HG03196 (cell line): ENCODE measurements around the gene CAMP.
"Not testable (repeated sequence)": the region's sequence is repeated elsewhere in the genome, so short reads cannot be mapped to it uniquely, and the experiment has no call there.

Experiments
- ATAC-seq: cut with Tn5 transposase; IDR thresholded peaks from one replicate; pipeline ENCODE4 v1.9.1; 2021; ENCODE audit not compliant: unreplicated experiment

CAMP gene

DNA sequence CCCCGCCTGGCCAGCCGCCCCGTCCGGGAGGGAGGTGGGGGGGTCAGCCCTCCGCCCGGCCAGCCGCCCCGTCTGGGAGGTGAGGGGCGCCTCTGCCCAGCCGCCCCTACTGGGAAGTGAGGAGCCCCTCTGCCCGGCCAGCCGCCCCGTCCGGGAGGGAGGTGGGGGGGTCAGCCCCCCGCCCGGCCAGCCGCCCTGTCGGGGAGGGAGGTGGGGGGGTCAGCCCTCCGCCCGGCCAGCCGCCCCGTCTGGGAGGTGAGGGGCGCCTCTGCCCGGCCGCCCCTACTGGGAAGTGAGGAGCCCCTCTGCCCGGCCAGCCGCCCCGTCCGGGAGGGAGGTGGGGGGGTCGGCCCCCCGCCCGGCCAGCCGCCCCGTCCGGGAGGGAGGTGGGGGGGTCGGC, 11.5 kb upstream of the CAMP start:
- not testable (repeated sequence) for ATAC-seq

DNA sequence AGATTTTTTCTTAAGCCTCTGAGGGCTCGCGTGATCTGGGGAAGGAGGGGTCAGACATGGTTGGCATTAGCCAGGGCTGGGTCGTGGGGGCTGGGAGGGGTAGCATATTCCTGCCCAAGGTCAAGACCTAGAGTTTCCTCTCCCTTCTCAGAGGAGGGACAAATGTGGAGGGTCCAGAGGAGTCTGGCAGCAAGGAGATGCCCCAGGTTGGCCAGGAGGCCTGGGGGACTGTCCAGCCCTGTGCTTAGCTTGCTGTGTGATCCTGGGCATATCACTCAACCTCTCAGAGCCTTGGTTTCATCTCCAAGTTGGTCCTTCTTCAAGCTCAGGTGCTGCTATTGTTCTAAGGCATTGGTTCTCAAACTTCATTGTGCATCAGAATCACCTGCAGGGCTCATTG, 9.1 kb upstream of the CAMP start:
- ATAC-seq: no peak

DNA sequence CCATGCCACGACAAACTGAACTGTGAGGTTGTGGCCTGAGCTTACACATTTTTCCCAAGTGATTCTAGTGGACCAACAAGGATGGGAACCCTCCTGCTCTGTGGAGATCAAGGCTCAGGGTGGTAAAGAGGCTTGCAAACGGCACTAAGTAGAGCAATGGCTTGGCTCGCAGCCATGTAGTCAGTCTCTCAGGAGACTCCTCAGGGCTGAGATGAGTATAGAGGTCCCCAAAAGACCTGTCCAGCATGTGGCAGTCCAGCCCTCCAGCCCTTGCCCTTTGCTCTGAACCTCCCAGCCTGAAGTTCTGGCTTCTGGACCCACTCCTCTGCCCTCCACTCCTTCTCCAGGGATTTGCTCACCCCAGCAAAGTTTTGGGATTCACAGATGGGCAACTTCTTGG, 8.3 kb upstream of the CAMP start:
- no peak for ATAC-seq

DNA sequence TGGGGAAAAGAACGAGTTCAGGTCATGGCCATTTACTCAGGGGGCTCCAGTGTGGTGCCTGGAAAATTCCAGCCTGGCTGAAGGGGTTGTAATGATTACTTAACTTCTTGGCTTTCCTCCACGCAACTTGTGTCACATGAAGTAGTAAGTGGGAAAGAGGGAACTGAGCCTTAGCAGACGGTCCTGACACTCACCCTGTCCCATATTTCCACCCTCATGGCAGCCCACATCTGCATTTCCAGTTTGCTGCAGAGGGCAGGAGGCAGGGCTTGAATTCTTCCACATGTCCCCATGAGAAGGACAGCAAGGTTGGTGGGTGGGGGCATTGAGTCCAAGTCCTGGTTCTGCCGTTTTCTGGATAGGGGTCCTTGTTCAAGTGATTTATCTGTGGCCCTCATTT, 7.8 kb upstream of the CAMP start:
- no peak for ATAC-seq

DNA sequence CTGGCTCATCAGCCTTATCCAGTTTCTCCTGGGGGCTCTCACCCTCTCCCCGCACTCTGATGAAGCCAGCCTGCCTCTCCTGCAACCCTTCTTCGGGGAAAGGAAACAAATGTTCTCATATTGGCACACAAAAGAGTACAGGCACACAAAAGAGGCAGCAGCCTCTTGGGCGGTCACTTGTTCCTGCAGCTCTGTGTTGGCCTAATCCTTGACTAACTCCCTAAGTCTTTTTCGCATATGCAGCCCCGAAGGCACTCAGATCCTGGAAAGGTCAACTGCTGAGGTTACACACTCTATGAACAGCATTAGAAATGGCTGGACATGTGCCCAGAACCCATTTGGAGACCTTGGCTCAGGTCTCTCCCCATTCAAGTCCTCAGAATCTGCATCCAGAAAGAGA, 7.4 kb upstream of the CAMP start:
- ATAC-seq: no peak

DNA sequence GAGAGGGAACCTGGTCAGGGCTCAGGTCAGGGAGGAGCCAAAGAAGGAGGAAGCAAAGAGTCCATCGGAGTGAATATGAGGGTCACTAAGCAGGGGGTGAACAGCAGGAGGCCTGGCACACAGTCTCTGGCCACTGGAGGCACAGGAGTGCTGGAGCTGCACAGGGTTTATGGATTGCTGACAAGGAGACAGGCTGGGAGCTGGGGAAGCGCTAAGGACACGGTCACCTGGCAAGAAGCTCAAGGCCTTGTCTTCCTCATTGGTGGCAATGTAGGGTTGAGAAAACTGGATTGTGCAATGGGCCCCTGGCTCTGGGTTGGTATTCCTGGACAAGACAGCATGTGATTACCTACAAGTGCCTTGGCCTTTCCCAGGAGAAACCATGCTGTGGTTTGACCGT, 5.8 kb upstream of the CAMP start:
- no peak for ATAC-seq

DNA sequence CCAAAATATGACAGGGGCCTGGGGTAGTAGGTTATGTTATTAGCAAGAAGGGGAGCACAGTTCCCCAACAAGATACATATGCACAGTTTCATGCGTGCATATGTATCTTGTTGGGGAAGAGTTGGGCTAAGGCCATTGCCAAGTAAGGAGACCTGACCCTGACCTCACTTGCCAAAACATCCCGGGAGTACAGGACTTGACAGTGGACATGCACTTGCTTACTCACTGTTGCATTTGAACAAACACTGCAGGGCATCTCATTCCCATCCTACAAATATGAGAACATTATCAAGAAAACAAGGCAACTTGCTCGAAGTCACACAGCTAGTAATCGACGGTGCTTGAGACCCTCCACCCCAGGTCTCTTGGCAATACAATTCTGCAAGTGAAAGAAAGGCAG, 4.8 kb upstream of the CAMP start:
- no peak for ATAC-seq

DNA sequence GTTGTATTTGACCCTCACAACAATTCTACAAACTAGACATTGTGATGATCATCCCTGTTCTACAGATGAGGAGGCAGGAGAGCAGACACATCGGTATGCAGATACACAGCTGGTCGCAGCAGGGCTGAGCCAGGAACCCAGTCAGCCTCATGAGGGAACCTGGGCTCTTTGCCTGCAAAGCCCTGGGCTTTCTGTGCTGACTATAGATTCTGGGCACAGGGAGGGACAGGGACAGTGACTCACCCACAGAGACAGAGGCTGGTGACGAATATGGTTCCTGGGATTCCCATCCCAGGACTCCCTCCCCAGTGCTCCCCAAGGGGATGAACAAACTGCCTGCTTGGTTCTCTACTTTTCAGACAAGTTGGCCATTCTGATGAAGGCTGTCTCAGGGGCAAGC, 3.8 kb upstream of the CAMP start:
- no peak for ATAC-seq

DNA sequence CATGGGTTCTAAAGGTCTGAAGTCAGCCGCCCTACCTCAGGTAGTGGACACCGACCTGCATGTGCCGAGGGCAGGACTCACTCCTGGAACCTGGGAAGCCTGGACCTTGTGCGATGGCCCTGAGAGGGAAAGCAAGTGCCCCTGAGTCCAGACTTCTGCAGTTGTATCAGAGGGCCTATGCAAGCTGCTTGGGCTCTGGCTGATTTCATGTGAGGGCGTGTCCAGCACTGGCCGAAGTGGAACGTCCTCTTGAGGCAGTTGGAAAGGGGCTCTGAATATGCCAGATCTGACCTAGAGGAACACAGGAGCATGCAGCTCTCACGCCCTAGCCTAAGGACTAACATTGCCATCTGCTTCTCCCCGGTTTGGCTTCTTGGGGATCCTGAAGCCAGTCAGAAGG, 2.5 kb upstream of the CAMP start:
- ATAC-seq: no peak

DNA sequence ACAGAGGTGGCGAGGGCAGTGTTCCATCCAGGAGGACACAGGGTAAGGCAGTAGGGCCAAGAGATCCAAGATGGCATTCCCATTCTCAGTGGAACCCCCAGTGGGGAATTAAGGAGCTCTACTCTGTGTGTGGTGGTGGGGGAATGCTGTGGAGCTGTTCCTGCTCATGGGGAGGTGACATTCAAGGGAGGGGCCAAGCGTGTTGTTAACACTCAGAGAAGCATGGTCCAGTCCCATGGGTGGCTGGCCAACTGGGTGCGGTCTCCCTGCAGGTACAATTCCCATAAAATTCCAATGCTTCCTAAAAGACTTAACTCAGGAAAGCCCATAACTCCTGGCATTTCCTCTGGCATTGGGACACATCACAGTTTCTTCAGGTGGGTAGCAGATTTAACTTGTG, 2.3 kb downstream of the CAMP start:
- ATAC-seq: no peak

DNA sequence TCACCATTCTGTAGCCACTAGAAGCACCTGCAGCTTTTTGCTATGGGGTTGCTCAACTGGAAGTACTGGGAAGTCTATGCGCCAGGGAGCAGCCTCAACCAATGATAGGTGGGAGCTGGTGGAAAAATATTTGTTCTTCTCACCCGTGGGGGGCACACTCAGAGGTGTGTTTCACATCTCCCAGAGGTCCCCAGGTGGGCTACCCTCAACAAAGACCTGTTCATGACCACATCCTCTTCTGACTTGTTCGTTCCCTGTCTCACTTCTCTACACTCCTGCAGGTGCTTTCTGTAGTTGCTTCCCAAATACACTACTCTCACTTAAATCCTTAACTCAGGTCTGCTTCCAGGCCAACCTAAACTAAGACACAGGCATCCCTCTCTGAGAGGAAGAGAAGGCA, 3.6 kb downstream of the CAMP start:
- ATAC-seq: no peak

DNA sequence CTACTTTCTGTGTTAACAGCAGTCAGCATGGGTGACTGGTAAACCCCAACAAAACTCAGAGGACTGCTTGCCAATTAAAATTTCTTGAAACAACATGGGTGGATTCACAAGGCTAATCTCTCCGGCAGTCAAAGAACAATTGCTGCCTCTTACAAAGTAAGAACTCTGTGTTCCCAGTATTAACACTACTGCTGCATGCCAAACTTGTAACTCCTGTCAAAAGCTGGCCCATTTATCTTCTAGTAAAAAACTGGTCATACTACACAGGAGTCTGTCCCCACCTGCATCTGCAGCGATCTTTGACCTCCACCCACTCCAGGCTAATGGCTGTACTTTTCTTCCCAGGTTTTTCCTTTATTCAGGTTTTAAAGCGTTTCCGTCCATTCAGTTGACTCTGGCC, 8.9 kb downstream of the CAMP start:
- ATAC-seq: no peak

DNA sequence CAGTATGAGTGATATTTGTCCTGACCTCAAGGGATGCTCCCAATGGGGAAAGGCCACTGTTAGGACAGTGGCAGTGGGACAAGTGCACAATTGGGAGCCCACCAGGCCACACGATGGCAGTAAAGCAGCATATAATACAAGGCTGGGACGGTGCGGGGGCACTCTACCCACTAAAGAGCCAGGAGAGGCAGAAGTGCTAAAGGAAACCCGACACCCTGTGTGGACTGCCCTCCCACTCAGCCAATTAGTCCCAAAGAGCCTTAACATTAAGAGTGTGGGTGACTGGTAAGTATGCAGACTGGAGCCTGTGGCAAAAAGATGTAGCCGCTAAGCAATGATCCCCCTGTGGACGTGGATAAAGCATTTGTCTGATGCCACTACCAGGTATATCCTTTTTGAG, 9.4 kb downstream of the CAMP start:
- peak; percentile 60 for ATAC-seq

DNA sequence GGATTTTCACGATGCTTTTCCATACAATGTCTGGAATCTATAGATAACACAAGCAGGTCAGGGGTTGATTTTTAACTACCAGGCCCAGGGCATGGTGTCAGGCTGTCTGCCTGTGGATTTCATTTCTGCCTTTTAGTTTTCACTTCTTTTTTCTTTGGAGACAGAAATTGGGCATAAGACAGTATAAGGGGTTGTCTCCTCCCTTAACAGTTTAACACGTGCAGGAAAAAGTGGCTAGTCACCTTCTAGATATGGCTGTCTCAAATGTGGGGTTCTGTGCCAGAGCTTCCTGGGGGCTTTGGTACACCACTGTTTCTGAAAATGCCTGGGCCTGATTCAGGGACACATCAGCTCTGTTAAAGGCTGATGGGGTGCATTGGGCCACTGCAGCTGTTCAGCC, 10.2 kb downstream of the CAMP start:
- ATAC-seq: no peak

DNA sequence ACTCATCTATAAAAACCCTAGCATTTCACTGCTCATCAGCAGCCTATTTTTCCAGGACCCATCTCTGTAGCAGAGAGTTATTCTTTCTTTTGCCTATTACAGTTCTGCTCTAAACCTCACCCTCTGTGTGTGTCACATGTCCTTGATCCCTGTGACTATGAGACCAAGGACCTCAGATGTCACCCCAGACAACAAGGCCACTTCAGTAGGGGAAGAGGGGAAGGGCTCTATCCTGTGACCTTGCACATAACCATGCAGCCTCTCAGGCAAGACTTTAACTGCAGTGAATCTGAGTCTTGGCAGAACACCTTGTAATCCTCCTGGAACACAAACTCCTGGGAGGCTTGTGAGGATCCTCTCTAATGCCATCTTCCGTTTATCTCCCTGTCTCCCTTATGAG, 13.2 kb downstream of the CAMP start:
- ATAC-seq: no peak

DNA sequence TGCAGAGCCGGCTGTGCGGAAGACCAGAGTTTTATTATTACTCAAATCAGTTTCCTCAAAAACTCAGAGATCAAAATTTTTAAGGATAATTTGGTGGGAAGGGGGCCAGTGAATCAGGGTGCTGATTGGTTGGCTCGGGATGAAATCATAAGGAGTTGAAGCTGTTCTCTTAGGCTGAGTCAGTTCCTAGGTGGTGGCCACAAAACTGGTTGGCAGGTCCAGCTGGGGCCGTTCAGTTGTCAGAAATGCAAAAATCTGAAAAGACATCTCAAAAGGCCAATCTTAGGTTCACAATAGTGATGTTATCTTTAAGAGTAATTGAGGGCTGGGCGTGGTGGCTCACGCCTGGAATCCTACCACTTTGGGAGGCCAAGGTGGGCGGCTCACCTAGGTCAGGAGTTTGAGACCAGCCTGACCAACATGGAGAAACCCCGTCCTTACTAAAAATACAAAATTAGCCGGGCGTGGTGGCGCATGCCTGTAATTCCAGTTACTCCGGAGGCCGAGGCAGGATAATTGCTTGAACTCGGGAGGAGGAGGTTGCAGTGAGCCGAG, 15.3 kb downstream of the CAMP start:
- ATAC-seq: no peak

DNA sequence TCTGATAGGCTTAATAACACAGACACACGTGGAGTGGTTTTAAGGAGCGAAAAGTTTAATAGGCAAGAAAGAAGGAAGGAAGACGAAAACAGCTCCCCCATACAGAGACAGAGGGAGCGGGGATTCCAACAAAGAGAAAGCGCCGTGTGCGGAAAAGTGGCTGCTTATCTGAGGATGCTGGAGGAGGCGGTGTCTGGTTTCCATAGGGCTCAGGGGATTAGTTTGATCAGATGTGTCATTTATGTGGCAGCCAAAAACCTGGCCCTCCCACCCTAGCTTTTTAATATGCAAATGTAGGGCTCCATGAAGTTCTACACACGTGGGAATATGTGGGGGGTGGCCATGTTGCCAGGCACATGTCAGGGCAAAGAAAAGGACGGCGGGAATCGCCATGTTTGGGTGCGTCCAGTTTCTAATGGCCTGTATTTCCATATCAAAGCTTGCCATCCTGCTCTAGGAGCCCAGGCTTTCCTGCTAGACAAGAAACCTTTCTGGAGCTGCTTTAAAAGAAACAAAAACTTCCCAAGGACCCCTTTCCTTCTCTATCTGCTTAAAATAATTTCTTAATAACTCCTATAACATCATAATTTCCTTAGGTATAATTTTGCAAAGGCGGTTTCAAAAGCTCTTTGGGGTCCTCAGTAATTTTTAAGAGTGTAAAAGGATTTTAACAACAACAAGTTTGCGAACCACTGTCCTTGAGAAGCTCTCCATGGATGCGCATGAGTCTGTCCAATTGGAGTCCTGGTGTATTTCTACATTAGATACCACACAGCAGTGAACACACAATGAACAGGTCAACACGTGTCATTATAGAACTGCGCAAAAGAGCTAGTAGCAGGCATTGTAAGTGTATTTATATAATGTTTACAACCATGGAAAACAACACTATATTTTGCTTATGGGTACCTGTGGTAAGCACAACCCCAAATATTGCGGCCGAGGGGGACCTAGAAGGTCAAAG, 17.0 kb downstream of the CAMP start:
- ATAC-seq: no peak

DNA sequence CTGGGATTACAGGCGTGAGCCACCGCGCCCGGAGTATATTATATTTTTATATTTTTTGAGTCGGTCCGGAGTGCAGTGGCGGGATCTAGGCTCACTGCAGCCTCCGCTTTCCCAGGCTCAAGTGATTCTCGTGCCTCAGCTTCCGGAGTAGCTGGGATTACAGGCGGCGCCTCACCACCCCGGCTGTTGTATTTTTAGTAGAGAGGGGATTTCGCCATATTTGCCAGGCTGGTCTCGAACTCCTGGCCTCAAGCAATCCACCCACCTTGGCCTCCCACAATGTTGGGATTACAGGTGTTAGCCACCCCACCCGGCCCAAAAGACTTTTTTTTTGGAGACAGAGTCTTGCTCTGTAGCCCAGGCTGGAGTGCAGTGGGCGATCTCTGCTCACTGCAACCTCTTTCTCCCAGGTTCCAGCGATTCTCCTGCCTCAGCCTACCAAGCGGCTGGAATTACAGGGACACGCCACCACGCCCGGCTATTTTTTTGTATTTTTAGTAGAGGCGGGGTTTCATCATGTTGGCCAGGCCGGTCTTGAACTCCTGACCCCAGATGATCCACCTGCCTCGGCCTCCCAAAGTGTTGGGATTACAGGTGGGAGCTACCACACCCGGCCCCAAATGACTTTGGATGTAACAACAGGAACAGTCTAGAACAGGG, 18.6 kb downstream of the CAMP start:
- ATAC-seq: no peak

DNA sequence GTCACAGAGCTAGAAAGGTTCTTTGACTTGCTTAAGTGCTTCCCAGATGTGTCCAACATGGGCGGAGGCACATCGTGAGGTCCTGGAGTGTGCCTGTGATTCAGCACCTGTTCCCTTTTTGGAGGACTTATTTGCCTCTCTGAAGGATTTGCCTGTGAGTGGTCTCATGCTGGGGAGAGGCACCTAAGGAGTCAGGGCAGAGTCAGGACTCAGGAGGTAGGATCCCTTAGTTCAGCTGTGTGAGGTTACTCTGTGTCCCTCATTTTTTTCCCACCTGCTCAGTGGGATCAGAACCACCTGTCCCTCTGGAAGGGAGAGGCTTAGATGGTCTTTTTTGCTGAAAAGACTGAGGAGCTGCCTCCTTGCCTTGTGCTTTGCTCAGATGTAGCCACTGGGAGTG, 20.6 kb downstream of the CAMP start:
- ATAC-seq: no peak

DNA sequence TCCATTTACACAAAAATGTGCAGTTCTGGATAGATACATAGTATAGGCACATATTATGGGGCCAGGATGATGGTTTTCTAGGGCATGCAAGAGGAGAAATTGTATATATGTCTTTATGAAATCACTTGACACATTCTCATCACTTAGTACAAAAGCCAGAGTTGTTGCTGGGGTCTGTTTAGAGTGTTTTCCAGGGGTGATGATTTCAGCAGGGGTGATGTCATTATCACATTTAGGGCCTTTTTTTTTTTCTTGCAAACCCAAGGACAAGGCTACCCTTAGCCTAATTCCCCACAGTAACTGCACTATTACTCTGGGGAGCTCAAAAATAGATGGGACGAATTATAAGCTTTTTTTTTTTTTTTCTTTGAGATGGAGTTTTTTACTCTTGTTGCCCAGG, 21.2 kb downstream of the CAMP start:
- ATAC-seq: no peak

DNA sequence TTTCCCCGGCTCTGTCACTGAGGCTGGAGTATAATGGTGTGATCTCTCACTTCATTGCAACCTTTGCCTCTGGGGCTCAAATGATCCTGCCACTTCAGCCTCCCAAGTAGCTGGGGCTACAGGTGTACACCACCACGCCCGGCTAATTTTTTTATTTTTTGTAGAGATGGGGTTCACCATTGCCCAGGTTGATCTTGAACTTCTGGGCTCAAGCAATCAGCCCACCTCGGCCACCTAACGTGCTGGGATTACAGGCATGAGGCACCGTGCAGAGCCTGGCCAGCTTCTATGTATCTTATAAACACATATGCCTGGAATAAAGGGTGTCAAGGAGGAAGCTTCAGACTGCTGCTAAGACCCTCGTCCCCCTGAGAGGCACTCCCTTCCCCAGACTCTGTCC, 21.8 kb downstream of the CAMP start:
- no peak for ATAC-seq

DNA sequence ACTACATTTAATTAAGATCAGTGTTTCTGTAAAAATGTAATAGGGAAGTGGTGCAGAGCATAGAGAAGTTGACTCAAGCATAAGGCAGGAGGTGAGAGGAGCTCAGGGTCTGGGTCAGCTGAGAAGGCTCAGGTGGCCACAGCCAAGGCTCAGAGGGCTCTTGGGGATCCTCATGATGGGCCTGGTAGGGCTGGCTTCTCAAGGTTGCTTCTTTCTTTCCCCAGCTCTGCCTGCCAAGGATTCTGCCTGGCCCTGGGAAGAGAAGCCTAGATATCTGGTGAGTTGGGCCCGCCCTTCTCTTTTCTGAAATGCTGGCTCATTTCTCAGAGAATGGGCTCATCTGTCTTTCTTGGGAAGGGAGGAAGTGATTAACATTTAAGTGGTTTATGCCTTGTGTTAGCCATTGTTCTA, 24.1 kb downstream of the CAMP start:
- ATAC-seq: no peak
